Esophagus muscularis mucosa (tissue), 4 donors: ENCODE data around the gene FHDC1.

ENCODE experiments used
- CTCF ChIP-seq, 3 experiments: fragments of 200-600 bp in 2 of 3; fragments of 450-650 bp in 1 of 3; sonication (generic) in 2 of 3; IDR thresholded peaks; one replicate each; pipeline ENCODE4 v1.5.1; 2017 to 2019; ENCODE audit warnings: antibody characterized with exemption in 3 of 3, mild to moderate bottlenecking in 2 of 3, moderate library complexity in 1 of 3
- EP300 ChIP-seq: sonication (generic); formaldehyde crosslinking; IDR thresholded peaks from one replicate; pipeline ENCODE4 v1.6.1; 2017; ENCODE audit warnings: antibody characterized with exemption
- POLR2AphosphoS5 ChIP-seq, 2 donors: sonication (generic); formaldehyde crosslinking; IDR thresholded peaks; one replicate each; pipeline ENCODE4 v1.6.1; 2017; ENCODE audit warnings: antibody characterized with exemption in 2 of 2

- TF ChIP-seq CTCF (IDR thresholded peaks at IDR 0.05) (no peak), POLR2AphosphoS5 (IDR thresholded peaks at IDR 0.05) (no peak), EP300 (no peak)
These were observed 62.7 kb downstream of the FHDC1 start for GRCh38 chr4:152998861-152999260.
